Hematopoietic multipotent progenitor cell treated with erythropoietin and hydrocortisone succinate and interleukin-3 and kit ligand, for 17 days (in vitro differentiated cells): ENCODE results near the gene YWHAQ.
"Not testable (repeated sequence)": the region's sequence is repeated elsewhere in the genome, so short reads cannot be mapped to it uniquely, and the experiment has no call there.

Source experiments
- DNase-seq: peaks from one replicate; pipeline ENCODE4 v3.0.0-alpha.2; 2015; ENCODE audit warnings: low spot score

YWHAQ gene

DNA sequence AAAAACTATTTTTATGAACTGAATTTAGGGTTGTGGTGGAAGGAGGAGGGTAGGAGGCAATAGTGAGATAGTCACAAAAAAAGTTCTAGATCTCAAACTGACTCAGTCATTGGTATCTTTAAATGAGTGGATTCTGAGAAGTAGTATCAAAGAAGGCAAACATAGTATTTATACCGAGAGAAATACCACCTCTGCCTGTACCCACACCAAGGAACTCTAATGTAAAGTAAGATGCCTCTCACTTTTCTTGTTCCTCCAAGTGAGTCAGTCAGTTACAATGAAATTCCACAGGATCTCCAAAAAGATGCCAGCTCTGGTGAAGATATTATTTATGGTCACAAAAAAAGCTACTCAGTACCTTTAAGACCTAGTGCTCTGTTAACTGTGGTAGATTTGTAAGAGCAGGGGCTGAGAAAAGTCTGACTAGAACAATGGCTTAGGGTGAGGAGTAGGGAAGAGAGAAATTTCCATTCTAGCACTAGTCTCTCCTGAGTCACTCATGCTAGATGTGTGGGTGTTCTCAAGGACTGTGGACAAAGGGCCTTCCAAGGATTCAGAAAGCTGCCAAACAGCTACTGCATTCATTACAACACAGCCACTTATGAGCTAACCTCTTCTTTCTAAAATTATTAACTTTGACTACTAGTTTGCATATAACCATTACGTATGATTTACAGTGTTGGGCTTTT lies 36.3 kb downstream of the YWHAQ start:
- DNase-seq, result no peak

DNA sequence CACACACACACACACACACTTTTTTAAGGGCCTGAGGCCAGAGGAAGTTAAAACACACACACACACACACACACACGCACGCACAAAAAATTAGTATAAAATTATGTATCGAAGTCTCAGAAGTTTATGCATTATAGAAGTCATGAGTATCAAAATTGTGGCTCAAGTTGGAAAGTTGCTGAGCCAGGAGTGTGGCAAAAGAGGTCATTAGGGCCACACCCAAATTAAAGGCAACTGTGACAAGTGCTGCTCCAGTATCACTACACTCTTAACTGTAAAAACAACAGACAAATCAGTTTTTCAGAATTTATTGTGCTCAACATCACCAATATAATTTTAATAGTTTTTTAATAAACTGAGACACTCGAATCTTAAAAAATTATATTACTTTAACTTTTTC lies 36.9 kb downstream of the YWHAQ start:
- peak; percentile 29 for DNase-seq

DNA sequence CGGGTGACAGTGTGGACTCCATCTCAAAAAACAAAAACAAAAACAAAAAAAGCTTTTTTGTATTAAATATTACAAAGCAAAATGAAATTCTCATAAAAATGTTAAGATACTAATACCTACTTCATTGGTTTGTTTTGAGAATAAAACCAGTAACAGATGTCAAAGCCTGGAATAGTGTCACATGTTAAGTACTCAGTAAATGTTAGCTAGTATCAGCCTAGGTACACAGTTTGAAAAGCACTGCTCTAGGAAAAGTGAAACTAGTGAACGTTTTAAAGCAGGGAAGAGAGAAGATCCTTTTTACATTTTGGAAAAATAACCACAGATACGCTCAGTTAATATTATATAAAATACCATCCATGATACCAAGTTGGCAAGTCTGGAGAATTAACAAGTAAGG lies 38.1 kb downstream of the YWHAQ start:
- no peak for DNase-seq

DNA sequence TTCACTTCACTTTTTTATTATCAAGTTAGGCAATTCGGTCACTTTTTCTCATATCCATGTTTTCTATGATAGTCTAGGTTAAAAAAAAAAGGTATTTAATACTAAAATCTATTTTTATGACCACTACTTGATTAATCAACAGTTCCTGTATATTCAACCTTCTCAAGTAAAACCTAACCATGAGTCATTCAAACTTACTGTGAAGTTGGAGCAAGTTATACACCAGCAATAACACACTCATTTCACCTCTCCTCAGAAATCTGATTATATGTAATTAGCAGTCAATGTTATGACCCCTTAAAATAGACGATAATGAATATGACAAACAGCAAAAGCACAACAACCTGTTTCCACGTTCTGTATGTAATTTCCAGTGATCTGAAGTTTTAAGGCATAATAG lies 40.2 kb downstream of the YWHAQ start:
- no peak for DNase-seq

DNA sequence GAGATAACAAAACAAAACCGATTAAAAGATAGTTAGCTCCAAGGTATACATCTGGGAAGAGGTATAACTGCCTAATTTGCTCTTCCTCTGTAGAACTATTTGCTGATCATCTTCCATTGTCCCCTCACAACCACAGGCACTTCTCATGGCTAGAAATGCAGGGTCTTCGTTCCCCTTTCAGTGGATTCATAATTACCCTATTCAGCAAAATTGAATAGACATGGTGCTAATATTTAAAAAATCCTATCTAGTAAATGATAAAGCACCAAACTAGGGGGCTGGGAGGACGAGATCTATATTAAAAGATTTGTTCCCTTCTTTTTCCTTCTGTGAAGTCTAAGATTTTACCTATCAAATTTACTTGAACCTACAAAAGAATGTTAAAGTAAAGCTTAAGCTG lies 44.3 kb downstream of the YWHAQ start:
- no peak for DNase-seq

DNA sequence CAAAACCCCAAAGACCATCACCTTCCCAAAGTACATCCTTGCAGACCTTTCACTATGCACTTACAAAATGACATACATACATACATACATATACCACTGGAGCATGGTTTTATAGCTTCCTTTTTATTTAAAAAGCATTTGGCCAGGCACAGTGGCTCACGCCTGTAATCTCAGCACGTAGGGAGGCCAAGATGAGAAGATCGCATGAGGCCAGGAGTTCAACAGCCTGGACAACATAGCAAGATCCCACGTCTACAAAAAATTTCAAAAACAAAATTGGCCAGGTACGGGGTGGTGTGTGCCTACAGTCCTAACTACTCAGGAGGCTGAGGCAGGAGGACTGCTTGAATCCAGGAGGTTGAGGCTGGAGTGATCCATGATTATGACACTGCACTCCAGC lies 45.3 kb downstream of the YWHAQ start:
- no peak for DNase-seq

DNA sequence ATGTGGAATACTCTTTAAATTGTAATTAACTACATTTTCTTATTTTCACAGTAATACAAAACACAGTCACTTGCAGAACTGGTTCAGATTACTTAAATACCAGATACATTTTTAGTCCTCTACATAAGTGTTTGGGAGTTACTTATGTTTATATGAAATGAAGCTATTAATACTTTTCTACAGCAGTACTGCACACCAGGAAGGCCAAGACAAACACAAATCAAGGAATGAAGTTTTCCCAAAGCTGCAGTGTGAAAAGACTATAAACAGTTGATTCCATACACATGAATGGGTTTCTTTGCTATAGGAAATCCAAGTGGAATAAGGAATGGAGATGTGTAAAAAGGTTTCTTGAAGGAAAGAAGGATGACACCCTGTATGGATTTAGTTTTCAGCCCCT lies 45.9 kb downstream of the YWHAQ start:
- DNase-seq, result not testable (repeated sequence)

DNA sequence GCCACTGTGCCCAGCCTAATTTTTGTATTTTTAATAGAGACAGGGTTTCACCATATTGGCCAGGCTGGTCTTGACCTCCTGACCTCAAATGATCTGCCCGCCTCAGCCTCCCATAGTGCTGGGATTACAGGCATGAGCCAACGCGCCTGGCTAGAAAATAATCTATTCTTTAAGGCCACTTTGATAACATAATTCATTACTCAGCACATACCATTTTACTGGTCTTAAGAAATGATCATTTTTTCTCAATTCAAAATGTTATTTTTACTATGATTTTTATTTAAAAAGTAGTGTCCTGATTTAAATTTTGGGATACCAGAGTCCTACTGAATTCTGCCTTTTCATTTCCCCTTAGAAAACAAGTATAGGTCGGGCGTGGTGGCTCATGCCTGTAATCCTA lies 48.2 kb downstream of the YWHAQ start:
- no peak for DNase-seq

DNA sequence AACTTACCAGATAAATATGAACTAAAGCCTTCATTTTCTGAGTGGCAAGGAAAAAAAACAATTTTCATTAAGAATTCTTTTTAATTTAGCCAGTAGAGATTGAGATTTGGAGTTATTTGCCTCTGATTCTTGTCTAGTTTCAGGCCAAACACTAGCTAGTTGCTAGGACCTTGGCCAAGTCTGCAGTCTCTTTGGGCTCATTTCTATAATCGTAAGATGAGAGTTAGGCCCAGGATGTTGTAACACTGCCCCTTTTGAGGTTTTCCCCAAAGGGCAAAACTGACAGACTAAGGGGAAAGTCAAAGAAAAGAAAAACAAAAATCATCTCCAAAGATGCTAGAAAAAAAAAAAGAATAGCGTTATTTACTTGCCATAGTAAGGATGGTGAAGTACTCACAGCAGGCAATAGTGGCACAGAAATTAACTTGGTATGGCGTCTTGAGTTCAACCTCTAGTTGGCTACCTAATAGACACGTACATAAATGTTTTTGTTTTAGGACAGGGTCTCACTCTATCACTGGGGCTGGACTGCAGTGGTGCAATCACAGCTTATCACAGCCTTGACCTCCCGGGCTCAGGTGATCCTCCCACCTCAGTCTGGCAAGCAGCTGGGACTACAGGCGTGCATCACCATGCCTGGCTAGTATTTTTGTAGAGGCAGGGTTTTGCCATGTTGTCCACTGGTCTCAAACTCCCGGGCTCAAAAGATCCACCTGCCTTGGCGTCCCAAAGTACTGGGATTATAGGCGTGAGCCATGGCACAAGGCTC lies 52.1 kb downstream of the YWHAQ start:
- DNase-seq, result no peak

DNA sequence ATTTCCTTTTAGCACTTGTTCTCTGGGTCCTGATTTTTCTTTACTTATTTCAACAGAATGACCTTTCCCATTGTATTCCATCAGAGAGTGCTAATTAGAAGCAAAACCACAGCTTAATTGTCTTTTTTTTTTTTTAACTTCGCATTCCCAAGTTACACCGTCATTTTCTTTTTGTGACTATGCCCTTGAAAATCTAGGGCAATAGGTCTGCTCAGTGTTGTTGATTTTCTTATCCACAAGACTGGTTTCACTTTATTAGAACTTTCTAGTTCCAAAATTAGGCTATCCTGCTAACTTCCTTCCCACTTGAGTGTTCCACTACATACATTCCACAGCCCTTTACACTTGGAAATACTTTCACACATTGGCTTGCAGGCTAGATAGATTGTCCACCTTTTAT lies 56.5 kb downstream of the YWHAQ start:
- DNase-seq, result no peak

DNA sequence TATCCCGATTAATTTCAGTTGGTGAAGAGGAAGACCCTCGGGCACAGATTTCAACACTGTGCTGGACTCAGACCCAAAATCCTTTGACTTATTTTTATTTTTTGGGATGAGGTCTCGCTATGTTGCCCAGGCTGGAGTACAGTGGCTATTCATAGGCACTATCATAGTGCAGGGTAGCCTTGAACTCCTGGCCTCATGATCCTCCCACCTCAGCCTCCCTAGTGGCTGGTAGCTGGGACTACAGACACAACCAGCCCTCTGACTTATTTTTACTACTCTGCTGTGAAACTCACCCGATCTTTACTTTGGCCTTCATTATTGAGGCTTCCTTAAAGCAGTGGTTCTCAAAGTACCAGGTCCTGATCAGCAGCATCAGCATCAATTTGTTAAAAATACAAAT lies 57.0 kb downstream of the YWHAQ start:
- no peak for DNase-seq

DNA sequence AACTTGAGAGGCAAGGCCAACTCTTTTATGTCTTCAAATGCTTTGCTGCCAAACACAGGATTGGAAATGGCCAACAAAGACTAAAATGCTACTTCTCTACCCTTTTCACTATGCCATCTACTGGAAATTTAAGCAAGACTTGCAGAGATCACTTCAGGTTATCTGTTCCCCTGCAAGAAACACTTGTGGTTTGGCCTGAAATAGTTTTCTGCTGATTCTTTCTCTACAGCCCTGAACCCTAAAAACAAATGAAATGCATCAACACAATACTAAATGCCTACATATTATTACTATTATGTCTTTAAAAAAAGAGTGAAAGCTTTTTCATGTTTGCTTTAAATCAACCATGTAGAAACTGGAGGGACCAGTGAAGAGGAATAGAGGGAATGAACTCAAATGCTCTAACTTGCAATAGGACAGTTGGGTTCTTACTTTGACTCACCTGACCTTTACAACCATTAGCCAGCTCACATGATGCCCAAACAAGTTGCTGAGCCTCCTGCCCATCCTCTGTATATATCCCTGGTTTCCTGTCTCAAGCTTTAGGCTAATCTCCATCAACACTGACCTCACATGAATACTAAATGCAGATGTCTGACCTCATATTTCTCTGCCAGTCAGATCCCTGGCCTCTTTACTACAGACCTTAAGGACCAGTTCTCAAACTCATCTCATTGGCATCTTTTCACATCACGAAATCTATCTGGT lies 57.6 kb downstream of the YWHAQ start:
- no peak for DNase-seq

DNA sequence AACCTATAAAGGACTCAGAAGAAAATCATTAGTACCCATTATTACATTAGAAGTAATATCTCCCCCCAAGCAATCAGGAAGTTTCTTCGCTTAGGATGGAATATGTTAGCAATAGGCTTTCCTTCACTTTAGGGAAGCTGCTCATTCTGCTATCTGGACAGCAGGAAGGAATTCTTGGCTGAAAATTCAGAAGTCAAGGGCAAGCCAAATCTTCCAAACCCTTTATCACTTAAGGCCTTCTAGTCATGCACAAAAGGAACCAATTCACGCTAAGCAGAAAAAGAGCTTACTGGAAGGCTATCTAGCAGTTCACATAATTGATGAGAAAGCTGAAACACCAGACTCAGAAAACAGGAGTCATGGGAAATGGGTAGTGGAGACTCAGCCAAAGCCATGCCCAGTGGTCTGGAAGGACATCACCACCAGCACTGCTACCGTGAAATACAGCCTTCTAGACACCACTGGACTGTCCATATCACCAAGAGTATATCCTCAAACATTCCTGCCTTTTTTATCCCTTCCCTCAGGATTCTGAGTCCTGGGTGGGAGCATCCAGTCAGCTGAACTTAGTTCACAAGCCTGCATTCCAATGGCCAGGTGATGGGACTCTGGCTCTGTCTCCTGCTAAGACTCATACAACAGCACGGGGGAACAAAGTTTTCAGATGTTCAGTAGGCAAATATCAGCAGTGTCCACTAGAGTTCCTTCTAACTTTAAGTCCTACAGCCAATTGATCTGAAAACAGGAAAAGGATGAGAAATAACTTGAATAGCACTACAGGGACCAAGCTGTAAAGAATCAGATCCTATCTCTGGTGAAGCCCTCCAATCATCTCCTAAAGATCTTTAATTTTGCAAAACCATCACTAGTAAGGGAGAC lies 60.4 kb downstream of the YWHAQ start:
- DNase-seq, result no peak

DNA sequence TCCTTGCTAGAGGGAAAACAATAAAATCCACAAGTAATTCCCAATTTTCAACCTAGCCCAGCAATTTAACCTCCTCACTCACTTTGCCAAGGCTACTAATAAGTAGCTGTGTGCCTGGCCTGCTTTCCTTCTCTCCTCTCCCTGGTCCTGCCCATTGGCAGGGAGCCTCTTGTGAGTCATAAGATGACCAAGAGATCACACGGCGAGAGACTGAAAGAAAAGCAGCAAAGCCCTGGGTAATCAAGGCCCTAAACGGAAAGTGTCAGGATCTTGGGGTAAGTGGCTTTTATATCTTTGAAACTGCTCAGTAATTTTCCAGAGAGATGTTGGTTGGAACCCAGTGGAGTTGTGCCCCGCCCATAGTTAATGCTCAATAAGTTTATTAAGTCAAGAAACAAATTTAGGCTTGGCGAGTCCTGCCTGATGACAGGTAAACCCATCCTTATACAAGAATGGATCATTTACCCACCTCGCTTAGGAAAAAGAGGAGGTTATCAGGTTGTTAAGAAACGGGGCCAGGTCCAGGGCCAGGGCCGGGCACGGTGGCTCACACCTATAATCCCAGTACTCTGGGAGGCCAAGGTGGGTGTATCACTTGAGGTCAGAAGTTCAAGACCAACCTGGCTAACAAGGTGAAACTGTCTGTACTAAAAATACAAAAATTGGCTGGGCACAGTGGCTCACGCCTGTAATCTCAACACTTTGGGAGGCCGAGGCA lies 65.2 kb downstream of the YWHAQ start:
- peak; percentile 43 for DNase-seq

DNA sequence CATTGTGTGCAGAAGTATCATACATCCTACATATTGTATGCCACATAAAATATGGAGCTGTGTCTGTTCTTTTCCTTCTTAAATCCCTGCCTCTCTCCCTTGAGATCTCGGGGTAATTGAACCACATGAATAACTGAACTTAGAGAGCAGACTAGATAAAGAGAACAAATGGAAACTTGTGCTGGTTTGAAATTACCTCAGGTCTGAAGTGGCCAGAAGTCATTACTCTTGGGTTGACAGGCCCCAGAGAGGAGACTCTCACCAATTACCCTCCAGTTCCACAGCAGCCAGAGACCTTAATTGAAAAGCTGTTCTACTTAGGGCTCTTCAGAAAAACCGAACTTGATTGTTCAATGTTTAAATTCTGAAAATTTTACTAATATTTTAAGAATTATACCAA lies 70.2 kb downstream of the YWHAQ start:
- no peak for DNase-seq

DNA sequence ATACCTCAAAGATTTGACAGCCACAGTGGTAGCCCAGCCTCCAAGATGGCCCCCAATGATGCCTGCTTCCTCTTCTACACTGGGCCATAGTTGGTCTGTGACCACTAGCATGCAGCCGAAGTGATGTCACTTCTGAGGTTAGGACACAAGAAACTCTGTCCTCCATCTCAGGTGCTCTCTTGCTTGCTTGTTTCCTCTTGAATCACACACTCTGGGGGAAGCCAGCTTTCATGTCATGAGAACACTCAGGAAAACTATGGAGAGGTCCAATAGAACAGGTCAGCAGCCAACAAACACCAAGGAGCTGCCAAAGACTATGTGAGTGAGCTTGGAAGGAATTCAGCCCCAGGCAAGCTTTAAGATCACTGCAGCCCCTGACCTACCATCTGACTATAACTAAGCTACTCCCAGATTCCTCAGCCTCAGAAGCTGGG lies 71.8 kb downstream of the YWHAQ start:
- no peak for DNase-seq

DNA sequence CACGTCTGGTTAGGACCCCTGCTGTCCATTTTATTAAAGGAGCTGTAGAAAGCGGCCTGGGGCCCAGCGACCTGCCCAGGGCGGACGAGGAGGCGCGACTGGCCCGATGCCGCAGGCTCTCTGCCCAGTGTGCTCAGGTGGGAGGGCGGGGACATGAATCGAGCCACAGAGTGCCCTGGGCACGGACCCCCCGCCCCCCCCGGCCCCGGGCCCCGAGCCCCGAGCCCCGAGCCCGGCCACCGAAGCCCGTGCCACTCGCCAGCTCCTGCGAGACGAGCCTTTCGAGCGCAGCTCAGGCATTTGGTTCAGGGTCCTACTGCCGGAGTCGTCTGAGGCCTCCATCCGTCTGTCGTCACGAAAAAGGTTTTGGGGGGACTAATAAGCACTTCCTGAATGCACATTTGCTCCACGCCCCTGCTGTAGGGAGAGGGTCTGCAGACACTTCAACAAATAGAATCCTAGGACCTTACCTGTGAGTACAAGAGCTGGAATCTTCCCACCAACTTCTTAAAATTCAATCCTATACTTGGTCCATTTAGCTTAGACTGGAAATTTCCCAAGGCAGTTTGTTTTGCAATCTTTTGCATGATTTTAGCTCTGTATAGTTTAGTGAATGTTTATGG lies 74.6 kb downstream of the YWHAQ start:
- no peak for DNase-seq

DNA sequence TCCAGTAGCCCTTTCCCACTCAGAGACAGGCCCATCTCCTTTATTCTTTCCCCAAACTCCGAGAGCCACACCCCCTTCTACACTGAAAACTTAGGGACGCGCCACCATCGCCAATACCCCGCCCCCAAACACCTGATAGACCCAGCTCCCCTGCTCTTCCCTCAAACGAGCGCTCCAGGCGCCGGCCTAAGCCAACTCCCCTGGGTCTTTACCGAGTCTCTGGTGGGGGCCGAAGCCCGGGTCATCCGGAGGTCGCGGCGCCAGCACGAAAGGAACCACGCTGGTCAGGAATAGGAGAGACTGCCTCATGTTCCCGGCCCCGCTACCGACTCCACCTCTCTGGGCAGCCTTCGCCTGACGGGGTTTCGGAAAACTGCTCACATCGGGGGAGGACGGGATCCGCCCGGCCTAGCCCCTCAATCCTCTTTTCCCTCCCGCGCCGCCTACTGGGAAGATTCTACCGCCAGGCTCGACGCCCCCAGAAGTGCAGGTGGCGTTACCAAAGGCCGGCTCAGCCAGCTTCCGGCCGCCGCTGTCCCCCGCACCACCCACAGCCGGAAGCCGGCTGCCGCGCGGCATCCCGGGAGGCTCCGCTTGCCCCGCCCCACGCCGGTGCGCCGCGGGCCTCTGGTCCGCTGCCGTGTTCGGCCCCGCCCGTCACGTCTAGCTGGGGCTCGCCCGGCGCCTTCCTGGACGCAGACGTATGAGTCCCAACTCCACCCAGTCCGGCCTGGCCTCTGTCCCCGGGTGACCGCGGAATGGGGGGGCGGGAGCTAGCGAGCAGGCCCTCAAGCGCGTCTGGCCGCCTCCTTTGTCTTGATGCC lies 75.3 kb downstream of the YWHAQ start, which contains the start of gene ADAM17:
ADAM17 (minus strand) TSS at position 534 of the 824 bp plus-strand sequence; CDS start at position 309, 225 bp downstream.
- peak; percentile 95 for DNase-seq

DNA sequence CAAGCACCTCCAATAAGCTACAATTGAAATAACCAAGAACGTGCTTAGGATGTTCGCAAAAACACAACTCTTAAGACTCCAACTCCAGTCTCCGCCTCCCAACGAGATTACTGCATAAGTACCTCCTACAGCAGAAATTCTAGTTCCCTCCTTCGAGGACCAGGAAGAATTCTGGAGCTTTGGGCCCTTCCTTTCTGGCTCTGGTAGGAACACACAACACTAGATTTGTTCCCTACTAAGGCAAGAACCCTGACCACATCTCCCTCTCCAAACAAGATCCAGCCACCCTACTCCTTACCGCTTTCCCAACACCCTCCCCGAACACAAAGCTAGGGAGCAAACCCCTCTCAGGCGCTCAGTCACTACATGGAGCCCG lies 75.9 kb downstream of the YWHAQ start:
- DNase-seq, result peak; percentile 78
